ENCODE results near the gene SLC6A17.

The SLC6A17 gene

DNA sequence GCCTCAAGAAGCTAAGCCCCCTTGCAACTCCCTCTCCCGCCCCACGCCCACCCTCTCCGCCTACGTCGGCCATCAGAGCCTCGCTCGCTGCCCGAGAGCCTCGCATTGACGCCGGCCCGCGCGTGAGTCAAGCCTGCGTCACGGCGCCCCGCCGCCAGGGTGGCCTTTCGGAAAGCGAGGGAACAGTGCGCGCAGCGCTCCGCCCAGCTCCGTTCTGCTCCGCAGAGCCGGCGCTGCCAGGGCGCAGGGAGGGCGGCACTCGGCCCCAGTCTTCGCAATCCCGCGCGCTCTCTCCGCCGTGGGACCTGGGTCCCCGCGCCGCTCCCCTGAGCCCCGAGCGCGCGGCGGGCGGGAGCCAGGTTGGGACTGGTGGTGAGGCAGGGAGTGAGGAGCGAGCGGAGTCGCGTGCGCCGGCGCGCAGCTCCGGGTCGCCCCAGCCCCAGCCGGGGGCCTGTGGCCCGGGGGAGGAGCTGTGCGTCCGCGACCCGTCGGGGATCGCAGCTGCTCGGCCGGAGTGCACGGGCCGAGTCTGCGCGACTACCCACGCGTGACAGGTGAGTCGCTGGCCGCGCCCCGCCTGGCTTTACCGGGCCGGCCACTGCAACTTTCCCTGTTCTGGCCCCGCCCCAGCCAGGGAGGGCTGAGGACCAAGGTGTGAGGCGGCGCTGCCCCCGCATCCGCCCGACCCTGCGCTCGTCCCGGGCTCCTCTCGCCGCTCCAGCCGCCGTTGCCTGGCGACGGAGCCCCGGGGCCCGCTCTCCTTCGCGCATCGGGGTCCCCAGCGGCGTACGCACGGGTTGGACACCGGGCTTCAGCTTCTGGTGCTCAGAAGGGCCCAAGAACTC is at the start of gene SLC6A17:
Gene SLC6A17, plus strand, starts transcription at position 165 of the 845 bp plus-strand sequence. CDS start 16,436 bp downstream, outside the sequence.
- DNase-seq = peak in 1 of 2 donors; percentile 14

DNA sequence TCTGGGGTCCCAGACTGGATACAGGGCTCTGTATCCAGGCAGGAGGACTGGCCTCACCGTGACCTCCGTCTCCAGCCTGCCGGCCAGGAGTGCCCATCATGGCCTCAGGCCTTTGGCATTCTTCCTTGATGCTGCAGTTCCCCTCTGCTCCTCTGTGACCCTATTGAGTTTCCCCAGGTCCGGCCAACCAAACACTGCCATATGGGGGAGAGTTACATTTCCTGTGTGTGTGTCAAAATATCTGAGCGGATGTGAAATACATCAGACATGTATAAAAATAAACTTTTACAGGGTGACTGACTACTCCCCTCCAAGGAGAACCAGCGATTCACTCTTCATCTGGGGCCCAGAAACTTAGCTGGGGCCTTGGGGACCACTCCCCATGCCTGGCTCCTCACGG is 48.2 kb upstream of the SLC6A17 start:
- DNase-seq = peak; percentile 7 to 20

- peak; percentile 50 to 78 for DNase-seq
Measured at GRCh38 chr1:110106013-110106941, 44.0 kb upstream of the SLC6A17 start.

- DNase-seq = no peak
Measured at GRCh38 chr1:110107867-110108469, 42.3 kb upstream of the SLC6A17 start.

DNA sequence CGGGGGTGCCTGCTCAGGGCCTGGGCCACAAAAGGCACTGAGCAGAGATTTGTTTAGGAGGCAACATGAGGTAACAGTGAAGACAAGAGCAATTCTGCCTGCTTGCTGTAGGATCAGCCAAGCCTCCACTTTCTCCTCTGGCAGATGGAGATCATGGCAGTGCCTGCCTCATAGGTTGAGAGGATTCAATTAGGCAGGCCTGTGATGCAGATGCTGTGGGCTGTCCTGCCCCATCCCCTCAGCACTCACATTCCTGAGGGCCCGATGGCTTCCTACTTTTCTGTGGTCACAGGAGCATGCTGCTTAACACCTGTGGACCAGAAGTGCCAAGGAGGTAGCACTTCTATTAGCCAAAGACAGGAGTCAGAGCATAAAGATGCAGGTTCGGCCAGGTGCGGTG is 39.2 kb upstream of the SLC6A17 start:
- no peak for DNase-seq

DNA sequence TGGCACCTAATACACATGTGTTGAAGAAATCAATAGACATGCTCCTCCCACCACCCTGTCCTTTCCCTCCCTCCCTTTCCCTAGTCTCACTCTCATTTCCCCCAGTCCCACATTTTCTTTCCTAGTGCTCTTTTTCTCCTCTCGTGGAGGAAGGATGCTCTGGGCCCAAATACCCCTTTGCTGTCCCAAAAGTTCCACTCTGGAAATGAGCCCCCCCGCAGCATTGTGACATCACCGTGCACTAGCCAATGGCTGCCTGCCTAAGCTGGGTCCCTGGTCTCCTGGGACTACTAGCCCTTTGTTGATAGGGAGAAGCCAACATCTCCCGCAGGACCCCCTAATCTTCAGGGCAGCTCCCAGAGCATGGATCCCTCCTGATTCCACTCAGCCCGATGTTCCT is 38.2 kb upstream of the SLC6A17 start, which contains the start of gene UBL4B:
Gene UBL4B, plus strand, starts transcription at position 301 of the 400 bp plus-strand sequence. Its CDS starts 92 bp downstream, at position 393.
- no peak for DNase-seq

DNA sequence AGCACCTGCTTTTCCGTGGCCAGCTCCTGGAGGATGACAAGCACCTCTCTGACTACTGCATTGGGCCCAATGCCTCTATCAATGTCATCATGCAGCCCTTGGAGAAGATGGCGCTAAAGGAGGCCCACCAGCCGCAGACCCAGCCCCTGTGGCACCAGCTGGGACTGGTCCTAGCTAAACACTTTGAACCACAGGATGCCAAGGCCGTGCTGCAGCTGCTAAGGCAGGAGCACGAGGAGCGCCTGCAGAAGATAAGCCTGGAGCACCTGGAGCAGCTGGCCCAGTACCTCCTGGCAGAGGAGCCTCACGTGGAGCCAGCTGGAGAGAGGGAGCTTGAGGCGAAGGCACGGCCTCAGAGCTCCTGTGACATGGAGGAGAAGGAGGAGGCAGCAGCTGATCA is 37.6 kb upstream of the SLC6A17 start:
- no peak for DNase-seq

DNA sequence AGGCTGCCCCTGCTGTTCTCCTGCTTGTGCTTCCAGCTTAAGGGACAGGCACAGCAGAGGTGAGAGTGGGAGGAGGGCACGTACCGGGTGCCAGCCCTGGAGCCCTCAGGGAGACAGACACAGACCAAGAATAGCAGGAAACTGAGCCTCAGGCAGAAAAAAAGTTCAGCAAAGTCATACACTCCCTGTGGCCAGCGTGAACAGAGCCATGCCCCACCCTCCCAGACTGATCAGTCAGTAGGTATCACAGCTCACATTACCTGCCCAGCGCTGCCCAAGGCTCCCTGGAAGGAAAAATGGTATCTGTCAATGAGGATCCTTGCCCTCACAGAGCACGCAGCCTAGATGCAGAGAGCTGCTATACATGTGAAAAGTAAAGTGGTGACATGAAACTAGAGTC is 36.7 kb upstream of the SLC6A17 start:
- DNase-seq = no peak

- no peak for DNase-seq
Measured at GRCh38 chr1:110114173-110114572, 36.1 kb upstream of the SLC6A17 start.

- no peak for DNase-seq
Measured at GRCh38 chr1:110114784-110115183, 35.5 kb upstream of the SLC6A17 start.

DNA sequence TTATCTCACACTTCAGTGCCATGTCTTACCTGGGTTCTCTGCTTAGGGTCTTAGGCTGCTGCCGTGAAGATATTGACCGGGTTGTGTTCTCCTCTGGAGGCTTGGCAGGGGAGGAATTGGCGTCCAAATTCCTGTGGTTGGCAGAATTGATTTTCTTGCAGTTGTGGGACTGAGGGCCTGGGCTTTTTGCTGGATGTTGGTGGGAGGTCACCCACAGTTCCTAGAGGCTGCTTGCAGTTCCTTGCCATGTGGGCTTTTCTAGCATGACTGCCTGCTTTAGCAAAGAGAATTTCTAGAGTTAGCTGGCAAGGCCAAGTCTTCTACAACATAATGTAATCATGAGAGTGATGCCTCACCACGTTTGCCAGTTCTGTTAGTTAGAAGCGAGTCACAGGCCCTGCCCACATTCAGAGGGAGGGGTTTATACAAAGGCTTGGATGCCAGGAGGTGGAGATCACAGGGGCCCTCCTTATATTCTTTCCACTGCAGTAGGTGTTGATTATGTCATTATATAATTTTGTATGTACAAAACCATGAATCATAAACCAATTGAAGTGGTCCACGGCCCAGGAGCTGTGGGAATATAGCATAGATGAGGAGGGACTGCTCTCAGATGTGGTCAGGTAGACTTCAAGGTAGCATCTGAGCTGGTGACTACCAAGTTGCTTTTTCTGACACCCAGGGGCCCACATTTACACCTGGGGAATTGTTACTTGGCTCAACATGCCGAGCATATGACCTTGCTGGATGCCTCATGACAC is 31.5 kb upstream of the SLC6A17 start:
- DNase-seq = peak in 1 of 2 donors; percentile 3

- no peak for DNase-seq
Measured at GRCh38 chr1:110119843-110120242, 30.5 kb upstream of the SLC6A17 start.

DNA sequence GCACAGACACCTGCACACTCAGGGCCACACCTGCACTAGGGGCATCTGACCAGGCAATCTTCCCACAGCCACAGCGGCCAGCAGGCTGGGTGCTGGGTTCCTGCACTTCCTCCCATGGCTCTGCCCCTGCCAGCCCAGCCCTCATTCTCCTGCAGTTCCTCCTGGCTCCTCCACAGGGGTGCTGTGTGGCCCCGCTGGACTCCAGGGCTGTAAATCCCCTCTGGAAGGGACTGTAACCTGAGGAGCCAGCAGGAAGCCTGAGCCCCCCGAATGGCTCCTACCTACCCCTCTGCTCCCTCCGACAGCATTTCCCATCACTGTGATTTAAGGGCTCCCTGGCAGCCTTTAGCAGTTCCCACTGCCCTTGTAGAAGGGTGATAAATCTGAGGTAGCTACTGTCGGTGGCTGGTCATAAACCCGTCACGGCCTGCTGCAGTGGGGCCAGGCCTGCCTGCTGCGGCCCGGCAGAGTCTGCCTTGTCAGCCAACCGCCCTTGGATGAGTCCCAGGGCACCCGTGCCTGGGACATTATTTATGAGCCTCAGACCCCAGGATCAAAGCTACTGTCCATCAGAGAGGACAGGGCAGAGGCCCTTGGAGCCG is 29.2 kb upstream of the SLC6A17 start:
- no peak for DNase-seq

GRCh38 chr1:110123224-110123623 is 27.1 kb upstream of the SLC6A17 start:
- no peak for DNase-seq

- DNase-seq = no peak
Measured at GRCh38 chr1:110125810-110126209, 24.5 kb upstream of the SLC6A17 start.

- DNase-seq = no peak
Measured at GRCh38 chr1:110130113-110130591, 20.1 kb upstream of the SLC6A17 start.

GRCh38 chr1:110130989-110131388 is 19.3 kb upstream of the SLC6A17 start:
- DNase-seq = no peak

DNA sequence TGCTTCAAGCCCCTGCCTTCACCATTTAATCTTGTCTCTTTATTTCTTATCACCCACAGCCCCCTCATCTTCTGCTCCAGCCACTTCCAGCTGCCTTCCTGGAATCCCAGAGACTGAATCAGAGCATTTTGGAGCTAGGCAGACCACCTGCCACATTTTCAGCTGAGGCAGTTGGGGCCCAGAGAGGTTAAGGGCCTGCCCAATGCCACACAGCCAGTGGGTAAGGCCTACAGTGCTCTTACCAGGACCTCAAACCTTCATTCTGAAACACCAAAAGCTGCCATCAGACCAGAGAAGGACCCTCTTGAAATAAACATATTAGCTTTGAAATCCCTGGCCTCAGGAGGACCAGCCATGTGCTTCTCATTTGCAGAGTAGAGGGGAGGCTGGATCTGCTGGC is 17.6 kb upstream of the SLC6A17 start:
- DNase-seq = no peak

DNA sequence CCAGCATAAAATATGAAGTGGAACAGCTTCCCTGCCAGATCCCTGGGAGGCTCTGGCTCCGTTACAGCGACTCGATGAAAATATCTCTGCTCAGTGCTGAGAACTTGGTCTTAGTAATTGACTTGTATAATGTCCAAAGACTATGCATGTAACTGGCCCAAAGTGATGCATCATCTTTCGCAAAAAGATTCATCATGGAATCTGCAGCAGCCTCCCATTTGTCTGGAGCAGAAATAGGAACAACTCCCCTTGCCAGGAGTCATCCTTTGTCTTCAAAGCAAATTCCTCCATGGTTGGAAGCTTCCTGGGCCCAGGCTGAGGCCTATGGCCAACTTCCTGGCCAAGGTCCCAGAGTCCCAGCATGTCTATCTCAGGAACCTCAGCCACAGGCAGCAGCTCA is 16.9 kb upstream of the SLC6A17 start:
- no peak for DNase-seq

GRCh38 chr1:110134050-110134595 is 16.2 kb upstream of the SLC6A17 start:
- DNase-seq = no peak

DNA sequence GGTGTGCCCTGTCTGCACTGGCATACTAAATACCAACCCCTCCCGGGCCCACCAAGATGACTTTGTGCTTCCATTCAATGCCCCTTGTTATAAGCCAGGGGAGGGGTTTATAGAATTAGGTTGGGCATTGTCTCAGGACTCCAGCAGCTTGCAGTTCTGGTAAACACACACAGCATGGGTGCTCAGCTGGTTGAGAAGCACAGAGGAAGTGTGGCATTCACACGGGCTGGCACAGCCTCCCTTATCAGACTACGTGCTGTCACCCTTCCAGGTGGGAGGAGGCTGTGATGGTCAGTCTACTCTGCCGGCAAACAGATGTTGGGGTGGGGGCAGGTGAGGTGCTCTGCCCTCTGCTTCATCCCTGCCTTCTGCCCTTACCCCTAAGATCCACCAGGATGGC is 15.0 kb upstream of the SLC6A17 start:
- DNase-seq = no peak

All from inflammatory macrophage treated with lipopolysaccharide for 1 hour (primary cell).